IgD-negative memory B cell (primary cell): ENCODE measurements around the gene PDP2. TPM values are rescaled to one million over a fixed set of nuclear protein-coding genes. Genes with fewer than 3 reads are reported as not detected.
"Not testable (repeated sequence)": the region's sequence is repeated elsewhere in the genome, so short reads cannot be mapped to it uniquely, and the experiment has no call there.

Source experiments
- H3K27ac Mint-ChIP-seq, 3 donors: one replicate each; pipeline ENCODE4 v1.8.0; 2020 to 2022; ENCODE audit warnings: mild to moderate bottlenecking in 3 of 3, mixed read lengths in 3 of 3, moderate library complexity in 1 of 3
- H3K27me3 Mint-ChIP-seq: one replicate; pipeline ENCODE4 v1.8.0; 2021; ENCODE audit warnings: mixed read lengths
- H3K36me3 Mint-ChIP-seq: one replicate; pipeline ENCODE4 v1.8.0; 2020; ENCODE audit warnings: mild to moderate bottlenecking, mixed read lengths
- H3K4me1 Mint-ChIP-seq, 3 donors: one replicate each; pipeline ENCODE4 v1.8.0; 2020 to 2022; ENCODE audit warnings: mixed read lengths in 3 of 3, mild to moderate bottlenecking in 1 of 3
- H3K4me3 Mint-ChIP-seq, 4 donors: one replicate each; pipeline ENCODE4 v1.8.0; 2020 to 2022; ENCODE audit warnings: mild to moderate bottlenecking in 4 of 4, mixed read lengths in 4 of 4, moderate library complexity in 3 of 4
- H3K9me3 Mint-ChIP-seq, 3 donors: one replicate each; pipeline ENCODE4 v1.8.0; 2020 to 2021; ENCODE audit warnings: mixed read lengths in 3 of 3, mild to moderate bottlenecking in 1 of 3
- polyA plus RNA-seq: library from polyadenylated mRNA; unstranded; fragments of 300-500 nt; fragmentation: Illumina TruSeq; gene quantifications from one replicate; pipeline ENCODE4 v1.2.3, GENCODE V29; 2021

The PDP2 gene
- polyA plus RNA-seq, 1 donor from 2014 or later = 0.78 TPM

- no peaks in the 10 kb centered on the region for H3K36me3 Mint-ChIP-seq
- peaks cover 0 to 2% (median 1%) of the 10 kb centered on the region in 3 donors for H3K4me1 Mint-ChIP-seq
- no peaks in the 10 kb centered on the region for H3K27me3 Mint-ChIP-seq
- no peaks in the 10 kb centered on the region for H3K9me3 Mint-ChIP-seq
- H3K4me3 Mint-ChIP-seq = no peak overlapping the region
- no peak overlapping the region for H3K27ac Mint-ChIP-seq
Observed at GRCh38 chr16:66863707-66864106, 16.6 kb upstream of the PDP2 start.

- H3K36me3 Mint-ChIP-seq = no peaks in the 10 kb centered on the region
- no peak overlapping the region for H3K27ac Mint-ChIP-seq
- no peaks in the 10 kb centered on the region for H3K9me3 Mint-ChIP-seq
- H3K4me3 Mint-ChIP-seq = no peak overlapping the region
- H3K4me1 Mint-ChIP-seq = peaks cover 11 to 14% (median 11%) of the 10 kb centered on the region in 3 donors
- H3K27me3 Mint-ChIP-seq = peaks cover 1% of the 10 kb centered on the region
Observed at GRCh38 chr16:66869424-66869823, 10.9 kb upstream of the PDP2 start.

- H3K27me3 Mint-ChIP-seq, H3K4me3 Mint-ChIP-seq, H3K36me3 Mint-ChIP-seq, H3K27ac Mint-ChIP-seq, H3K9me3 Mint-ChIP-seq: not testable (repeated sequence)
- H3K4me1 Mint-ChIP-seq = peaks cover 11 to 15% (median 11%) of the 10 kb centered on the region in 3 donors
Observed at GRCh38 chr16:66871363-66871762, 9.0 kb upstream of the PDP2 start.

GRCh38 chr16:66871840-66872239, 8.5 kb upstream of the PDP2 start:
- Mint-ChIP-seq H3K36me3 (no peaks in the 10 kb centered on the region), H3K27ac (no peak overlapping the region)

GRCh38 chr16:66872559-66872942, 7.8 kb upstream of the PDP2 start:
- no peak overlapping the region for H3K27ac Mint-ChIP-seq
- peaks cover 1% of the 10 kb centered on the region for H3K27me3 Mint-ChIP-seq

More at GRCh38 chr16:66871840-66872239, 8.5 kb upstream of the PDP2 start:
- Mint-ChIP-seq H3K4me3 (no peak overlapping the region), H3K27me3 (peaks cover 1% of the 10 kb centered on the region), H3K4me1 (peaks cover 11 to 15% (median 11%) of the 10 kb centered on the region in 3 donors), H3K9me3 (peaks cover 0 to 4% (median 3%) of the 10 kb centered on the region in 3 donors)

GRCh38 chr16:66872943-66873684, 7.2 kb upstream of the PDP2 start:
- H3K36me3 Mint-ChIP-seq = no peaks in the 10 kb centered on the region
- peak overlapping the region; percentile 16 to 91 (median 81) for H3K4me3 Mint-ChIP-seq
- H3K4me1 Mint-ChIP-seq = peaks cover 9 to 15% (median 10%) of the 10 kb centered on the region in 3 donors
- peaks cover 1% of the 10 kb centered on the region for H3K27me3 Mint-ChIP-seq
- peak overlapping the region in 1 of 3 donors; percentile 76 for H3K27ac Mint-ChIP-seq
- H3K9me3 Mint-ChIP-seq = peaks cover 0 to 4% (median 3%) of the 10 kb centered on the region in 3 donors

More at GRCh38 chr16:66872559-66872942, 7.8 kb upstream of the PDP2 start:
- peaks cover 0 to 4% (median 3%) of the 10 kb centered on the region in 3 donors for H3K9me3 Mint-ChIP-seq
- no peaks in the 10 kb centered on the region for H3K36me3 Mint-ChIP-seq
- H3K4me3 Mint-ChIP-seq = peak overlapping the region; percentile 16 to 91 (median 81)
- peaks cover 11 to 15% (median 11%) of the 10 kb centered on the region in 3 donors for H3K4me1 Mint-ChIP-seq

- no peak overlapping the region for H3K4me3 Mint-ChIP-seq
- no peak overlapping the region for H3K27ac Mint-ChIP-seq
- peaks cover 9 to 18% (median 10%) of the 10 kb centered on the region in 3 donors for H3K4me1 Mint-ChIP-seq
- peaks cover 0 to 4% (median 3%) of the 10 kb centered on the region in 3 donors for H3K9me3 Mint-ChIP-seq
- H3K36me3 Mint-ChIP-seq = no peaks in the 10 kb centered on the region
- peaks cover 1% of the 10 kb centered on the region for H3K27me3 Mint-ChIP-seq
Observed at GRCh38 chr16:66873685-66874055, 6.6 kb upstream of the PDP2 start.

GRCh38 chr16:66874079-66874775, 6.1 kb upstream of the PDP2 start:
- peaks cover 1% of the 10 kb centered on the region for H3K27me3 Mint-ChIP-seq
- peak overlapping the region in 2 of 3 donors; percentile 47 to 60 for H3K27ac Mint-ChIP-seq
- peaks cover 9 to 18% (median 10%) of the 10 kb centered on the region in 3 donors for H3K4me1 Mint-ChIP-seq
- H3K36me3 Mint-ChIP-seq = no peaks in the 10 kb centered on the region
- peak overlapping the region in 3 of 4 donors; percentile 2 to 47 (median 41) for H3K4me3 Mint-ChIP-seq
- peaks cover 0 to 4% (median 3%) of the 10 kb centered on the region in 3 donors for H3K9me3 Mint-ChIP-seq

GRCh38 chr16:66878067-66878466, 2.2 kb upstream of the PDP2 start:
- Mint-ChIP-seq H3K4me1 (peaks cover 13 to 21% (median 13%) of the 10 kb centered on the region in 3 donors), H3K4me3 (peak overlapping the region in 2 of 4 donors; percentile 46 to 79), H3K9me3 (peaks cover 0 to 4% (median 3%) of the 10 kb centered on the region in 3 donors), H3K27ac (no peak overlapping the region), H3K27me3 (no peaks in the 10 kb centered on the region), H3K36me3 (peaks cover 3% of the 10 kb centered on the region)

- Mint-ChIP-seq H3K4me1 (peaks cover 8 to 12% (median 10%) of the 10 kb centered on the region in 3 donors), H3K36me3 (peaks cover 3% of the 10 kb centered on the region), H3K4me3 (peak overlapping the region; percentile 97 to 100 (median 99)), H3K9me3 (peaks cover 0 to 3% (median 3%) of the 10 kb centered on the region in 3 donors), H3K27me3 (no peaks in the 10 kb centered on the region), H3K27ac (no peak overlapping the region)
Observed at GRCh38 chr16:66881014-66881417, 701 bp downstream of the PDP2 start.

- Mint-ChIP-seq H3K9me3 (no peaks in the 10 kb centered on the region), H3K27ac (no peak overlapping the region), H3K27me3 (no peaks in the 10 kb centered on the region), H3K36me3 (peaks cover 3% of the 10 kb centered on the region), H3K4me3 (peak overlapping the region in 3 of 4 donors; percentile 38 to 97 (median 67)), H3K4me1 (peaks cover 8 to 12% (median 10%) of the 10 kb centered on the region in 3 donors)
Observed at GRCh38 chr16:66881560-66881959, 1.2 kb downstream of the PDP2 start.

- Mint-ChIP-seq H3K4me3 (peak overlapping the region in 2 of 4 donors; percentile 51 to 97), H3K9me3 (no peaks in the 10 kb centered on the region), H3K27me3 (no peaks in the 10 kb centered on the region), H3K36me3 (peaks cover 3% of the 10 kb centered on the region), H3K27ac (peak overlapping the region in 1 of 3 donors; percentile 75), H3K4me1 (peaks cover 8 to 13% (median 12%) of the 10 kb centered on the region in 3 donors)
Observed at GRCh38 chr16:66881964-66882508, 1.7 kb downstream of the PDP2 start.

GRCh38 chr16:66882702-66883101, 2.4 kb downstream of the PDP2 start:
- Mint-ChIP-seq H3K27ac (peak overlapping the region in 1 of 3 donors; percentile 75), H3K27me3 (no peaks in the 10 kb centered on the region), H3K36me3 (peaks cover 3% of the 10 kb centered on the region), H3K4me1 (peaks cover 8 to 13% (median 12%) of the 10 kb centered on the region in 3 donors), H3K9me3 (no peaks in the 10 kb centered on the region), H3K4me3 (peak overlapping the region in 1 of 4 donors; percentile 12)

- Mint-ChIP-seq H3K27me3 (no peaks in the 10 kb centered on the region), H3K9me3 (no peaks in the 10 kb centered on the region), H3K36me3 (peaks cover 1% of the 10 kb centered on the region), H3K27ac (no peak overlapping the region), H3K4me1 (peaks cover 0 to 8% (median 3%) of the 10 kb centered on the region in 3 donors), H3K4me3 (no peak overlapping the region)
Observed at GRCh38 chr16:66885491-66885890, 5.2 kb downstream of the PDP2 start.

- Mint-ChIP-seq H3K27me3 (no peaks in the 10 kb centered on the region), H3K27ac (no peak overlapping the region), H3K4me3 (no peak overlapping the region), H3K4me1 (peaks cover 0 to 7% (median 3%) of the 10 kb centered on the region in 3 donors), H3K9me3 (no peaks in the 10 kb centered on the region), H3K36me3 (peaks cover 1% of the 10 kb centered on the region)
Observed at GRCh38 chr16:66886321-66886720, 6.0 kb downstream of the PDP2 start.
